Caco-2 (cell line): Measurements from ENCODE around the gene IRF2BP2. TPM values are rescaled to one million over a fixed set of nuclear protein-coding genes. Genes with fewer than 3 reads are reported as not detected.

Experiments
- BruUV-seq: library from RNA; stranded (reverse); fragments of 400-500 nt; replicated peaks from 2 replicates; lab custom pipeline; 2021; lab: Mats Ljungman, UMichigan
- CTCF ChIA-PET: fragments of 300-600 bp; sonication (Branson Sonifier 250); formaldehyde crosslinking; loops from one replicate; lab custom pipeline; 2022; ENCODE audit warnings: antibody characterized with exemption; lab: Charles Lee
- POLR2A ChIA-PET: fragments of 300-600 bp; sonication (Branson Sonifier 250); formaldehyde crosslinking; loops from one replicate; lab custom pipeline; 2022; ENCODE audit warnings: antibody characterized with exemption; lab: Charles Lee
- DNase-seq, 2 experiments: peaks; one replicate each; pipeline versions ENCODE4 v3.0.0 to v3.0.0-alpha.2; 2020 to 2022
- H3K27me3 ChIP-seq: replicated peaks from 2 replicates; pipeline ENCODE4 v1.6.0; 2011; ENCODE audit warnings: low read length; ENCODE audit not compliant: control insufficient read depth, insufficient read depth
- H3K36me3 ChIP-seq: 2 replicates; pipeline ENCODE4 v1.5.1; 2011; ENCODE audit warnings: low read length; ENCODE audit not compliant: control insufficient read depth, insufficient read depth
- H3K4me1 ChIP-seq: fragments of 250-450 bp; sonication (Bioruptor Pico); 2 replicates; pipeline ENCODE4 v1.5.1; 2020; ENCODE audit warnings: mild to moderate bottlenecking
- H3K4me3 ChIP-seq: 2 replicates; pipeline ENCODE4 v1.5.1; 2011; ENCODE audit warnings: low read depth, mild to moderate bottlenecking, control low read depth, low read length
- H3K9me3 ChIP-seq: fragments of 250-450 bp; sonication (Bioruptor Pico); 2 replicates; pipeline ENCODE4 v1.5.1; 2020; ENCODE audit warnings: mild to moderate bottlenecking, moderate library complexity
- H3K27ac Mint-ChIP-seq: one replicate; pipeline ENCODE4 v1.8.0; 2022; ENCODE audit warnings: mixed read lengths; ENCODE audit not compliant: unreplicated experiment
- H3K27me3 Mint-ChIP-seq: one replicate; pipeline ENCODE4 v1.8.0; 2022; ENCODE audit warnings: mixed read lengths; ENCODE audit not compliant: insufficient read depth, unreplicated experiment
- H3K36me3 Mint-ChIP-seq: one replicate; pipeline ENCODE4 v1.8.0; 2022; ENCODE audit warnings: mild to moderate bottlenecking, mixed read lengths; ENCODE audit not compliant: insufficient read depth, unreplicated experiment
- H3K4me1 Mint-ChIP-seq: one replicate; pipeline ENCODE4 v1.8.0; 2022; ENCODE audit warnings: low read depth, mixed read lengths; ENCODE audit not compliant: unreplicated experiment
- H3K4me3 Mint-ChIP-seq: one replicate; pipeline ENCODE4 v1.8.0; 2022; ENCODE audit warnings: mild to moderate bottlenecking, moderate library complexity, mixed read lengths; ENCODE audit not compliant: unreplicated experiment
- H3K9me3 Mint-ChIP-seq: one replicate; pipeline ENCODE4 v1.8.0; 2022; ENCODE audit warnings: mixed read lengths; ENCODE audit not compliant: unreplicated experiment
- CTCF ChIP-seq, 2 experiments: fragments of 200-600 bp in 1 of 2; IDR thresholded peaks; 1 replicate in 1 of 2; 2 replicates in 1 of 2; pipeline versions ENCODE4 v1.5.1 to v1.8.0; 2011 to 2022; ENCODE audit warnings: antibody characterized with exemption in 1 of 2, control low read depth in 1 of 2, inconsistent platforms in 1 of 2, low read depth in 1 of 2, low read length in 1 of 2, mild to moderate bottlenecking in 1 of 2, moderate library complexity in 1 of 2; ENCODE audit not compliant: insufficient read depth in 1 of 2, severe bottlenecking in 1 of 2, unreplicated experiment in 1 of 2
- intact Hi-C: fragments of 100-400 bp; cut with micrococcal nuclease; formaldehyde crosslinking; loops from one replicate; pipeline ENCODE4 v1.10.0; 2022; ENCODE audit not compliant: unreplicated experiment
- total RNA-seq: library from RNA; stranded (reverse); gene quantifications from 2 replicates; pipeline ENCODE4 v1.2.3, GENCODE V29; 2022

Gene IRF2BP2
- total RNA-seq, 1 experiment from 2014 or later, result 135 TPM

- H3K27me3 Mint-ChIP-seq, result no peaks in the 10 kb centered on the region
- H3K4me1 ChIP-seq, result peaks cover 13% of the 10 kb centered on the region
- H3K36me3 ChIP-seq, result no peaks in the 10 kb centered on the region
- H3K27ac Mint-ChIP-seq, result no peak overlapping the region
- peaks cover 16% of the 10 kb centered on the region for H3K4me1 Mint-ChIP-seq
- BruUV-seq, result no TSS peak
- no peak for TF ChIP-seq CTCF (IDR thresholded peaks at IDR 0.05; ENCODE audit: insufficient read depth in 1 of 2, low read depth in 1 of 2, low read length in 1 of 2, severe bottlenecking in 1 of 2, unreplicated experiment in 1 of 2)
- no peaks in the 10 kb centered on the region for H3K9me3 Mint-ChIP-seq
- peaks cover 4% of the 10 kb centered on the region for H3K36me3 Mint-ChIP-seq
- no peaks in the 10 kb centered on the region for H3K9me3 ChIP-seq
- no peak for DNase-seq
- H3K4me3 Mint-ChIP-seq, result no peak overlapping the region
- POLR2A ChIA-PET, result no interaction called here
- intact Hi-C loops, result no loop called here
- H3K27me3 ChIP-seq, result no peaks in the 10 kb centered on the region
- CTCF ChIA-PET, result interaction anchor here (0.9 kb wide), 1 partner anchor 69 kb away, joined by 4 read pairs; no protein-coding TSS in a partner anchor
- no peak overlapping the region for H3K4me3 ChIP-seq
Measured at GRCh38 chr1:234555390-234556024, 54.5 kb downstream of the IRF2BP2 start.

DNA sequence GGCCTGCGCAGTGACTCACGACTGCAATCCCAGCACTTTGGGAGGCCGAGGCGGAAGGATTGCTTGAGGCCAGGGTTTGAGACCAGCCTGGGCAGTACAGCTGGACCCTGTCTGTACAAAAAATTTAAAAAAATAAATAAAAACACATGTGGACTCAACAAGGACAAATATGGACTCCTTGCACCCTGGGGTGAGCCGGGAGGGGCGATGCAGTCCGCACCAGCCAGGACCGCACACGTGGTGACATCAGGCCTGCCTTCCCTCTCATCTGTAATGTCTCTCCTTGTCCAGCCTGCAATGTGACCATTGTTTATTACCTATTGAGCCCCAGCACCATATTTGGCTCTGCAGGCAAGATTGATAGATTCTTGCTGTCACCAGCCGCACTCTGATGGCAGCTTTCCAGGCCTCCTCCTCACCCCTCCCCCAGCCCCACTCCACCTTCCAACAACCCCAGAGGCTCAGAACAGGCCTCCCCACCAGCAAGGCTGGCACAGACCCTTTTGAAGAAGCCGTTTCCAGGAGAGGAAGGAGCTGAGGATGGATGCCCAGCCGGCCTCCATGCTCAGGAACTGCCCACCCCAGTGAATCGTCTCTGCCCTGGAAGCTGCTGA is 55.2 kb downstream of the IRF2BP2 start:
- H3K27ac Mint-ChIP-seq, result no peak overlapping the region
- Histone ChIP-seq H3K27me3 (no peaks in the 10 kb centered on the region), H3K36me3 (no peaks in the 10 kb centered on the region), H3K4me3 (no peak overlapping the region), H3K9me3 (no peaks in the 10 kb centered on the region), H3K4me1 (peaks cover 12% of the 10 kb centered on the region; the same call in 1 of the 2 replicates)
- no peaks in the 10 kb centered on the region for H3K27me3 Mint-ChIP-seq
- peaks cover 4% of the 10 kb centered on the region for H3K36me3 Mint-ChIP-seq
- intact Hi-C loops, result no loop called here
- ChIA-PET CTCF (no interaction called here), POLR2A (no interaction called here)
- no peak for DNase-seq
- no TSS peak for BruUV-seq
- TF ChIP-seq CTCF (IDR thresholded peaks at IDR 0.05; ENCODE audit: insufficient read depth in 1 of 2, low read depth in 1 of 2, low read length in 1 of 2, severe bottlenecking in 1 of 2, unreplicated experiment in 1 of 2), result no peak
- H3K4me3 Mint-ChIP-seq, result no peak overlapping the region
- H3K4me1 Mint-ChIP-seq, result peaks cover 16% of the 10 kb centered on the region
- H3K9me3 Mint-ChIP-seq, result no peaks in the 10 kb centered on the region

Other genes starting within 250 kb of the IRF2BP2 start
- 41.0 and 47.6 TPM in 2 replicates for gene COA6, start 236.7 kb downstream of the IRF2BP2 start, total RNA-seq
- 33.8 and 37.0 TPM in 2 replicates for gene TARBP1, start 131.0 kb downstream of the IRF2BP2 start, total RNA-seq